ENCODE data around the gene OTOS. TPM values are rescaled to one million over a fixed set of nuclear protein-coding genes. Genes with fewer than 3 reads are reported as not detected.

OTOS gene
- total RNA-seq, 1 experiment from 2014 or later = not detected

DNA sequence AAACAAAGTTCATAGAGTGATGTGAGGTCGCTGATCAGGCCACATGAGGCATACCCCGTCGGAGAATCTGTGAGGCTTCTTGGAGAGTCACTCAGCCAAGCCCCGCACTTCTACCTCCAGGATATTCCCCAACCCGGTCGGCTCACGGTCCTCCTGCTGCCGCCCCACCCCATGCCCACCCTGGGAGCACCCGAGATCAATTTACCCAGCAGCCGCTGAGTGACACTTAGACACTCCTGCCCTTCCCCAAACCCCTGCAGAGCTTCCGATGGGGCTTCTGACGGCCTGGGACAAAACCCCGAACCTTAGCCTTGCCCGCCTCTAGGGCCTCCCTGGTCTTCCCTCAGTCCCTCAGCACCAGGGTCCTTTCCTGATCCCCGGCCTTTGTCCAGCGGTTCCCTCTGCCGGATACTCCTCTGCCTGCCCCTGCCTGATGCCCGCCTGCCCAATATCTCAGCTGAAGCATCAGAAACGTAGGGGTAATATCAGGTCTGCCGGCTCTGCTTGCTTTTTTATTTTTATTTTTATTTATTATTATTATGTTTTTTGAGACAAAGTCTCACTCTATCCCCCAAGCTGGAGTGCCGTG, 18.9 kb upstream of the OTOS start:
- intact Hi-C loops (cut with micrococcal nuclease) = loop anchor here (10.0 kb wide), 1 partner anchor 45 kb away; no protein-coding TSS in a partner anchor
- BruUV-seq (replicated peaks) = no TSS peak
- no peak overlapping the region for H3K27ac Mint-ChIP-seq (ENCODE audit: low read depth, unreplicated experiment)
- H3K27me3 Mint-ChIP-seq (ENCODE audit: insufficient read depth, unreplicated experiment) = peaks cover 45% of the 10 kb centered on the region
- no peaks in the 10 kb centered on the region for H3K36me3 Mint-ChIP-seq (ENCODE audit: insufficient read depth, unreplicated experiment)
- H3K9me3 Mint-ChIP-seq (ENCODE audit: unreplicated experiment) = no peaks in the 10 kb centered on the region
- CTCF ChIA-PET = interaction anchor here (0.8 kb wide), 1 partner anchor 15 kb away, joined by 5 read pairs; no protein-coding TSS in a partner anchor
- POLR2A ChIA-PET = interaction anchor here (0.6 kb wide), 1 partner anchor 108 kb away, joined by 3 read pairs; no protein-coding TSS in a partner anchor
- no peak overlapping the region for H3K4me3 Mint-ChIP-seq (ENCODE audit: unreplicated experiment)
- DNase-seq (ENCODE audit: unreplicated experiment) = no peak
- H3K4me1 Mint-ChIP-seq (ENCODE audit: insufficient read depth, unreplicated experiment) = no peaks in the 10 kb centered on the region
- TF ChIP-seq, protein P1, sequence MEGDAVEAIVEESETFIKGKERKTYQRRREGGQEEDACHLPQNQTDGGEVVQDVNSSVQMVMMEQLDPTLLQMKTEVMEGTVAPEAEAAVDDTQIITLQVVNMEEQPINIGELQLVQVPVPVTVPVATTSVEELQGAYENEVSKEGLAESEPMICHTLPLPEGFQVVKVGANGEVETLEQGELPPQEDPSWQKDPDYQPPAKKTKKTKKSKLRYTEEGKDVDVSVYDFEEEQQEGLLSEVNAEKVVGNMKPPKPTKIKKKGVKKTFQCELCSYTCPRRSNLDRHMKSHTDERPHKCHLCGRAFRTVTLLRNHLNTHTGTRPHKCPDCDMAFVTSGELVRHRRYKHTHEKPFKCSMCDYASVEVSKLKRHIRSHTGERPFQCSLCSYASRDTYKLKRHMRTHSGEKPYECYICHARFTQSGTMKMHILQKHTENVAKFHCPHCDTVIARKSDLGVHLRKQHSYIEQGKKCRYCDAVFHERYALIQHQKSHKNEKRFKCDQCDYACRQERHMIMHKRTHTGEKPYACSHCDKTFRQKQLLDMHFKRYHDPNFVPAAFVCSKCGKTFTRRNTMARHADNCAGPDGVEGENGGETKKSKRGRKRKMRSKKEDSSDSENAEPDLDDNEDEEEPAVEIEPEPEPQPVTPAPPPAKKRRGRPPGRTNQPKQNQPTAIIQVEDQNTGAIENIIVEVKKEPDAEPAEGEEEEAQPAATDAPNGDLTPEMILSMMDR (IDR thresholded peaks at IDR 0.05; ENCODE audit: unreplicated experiment) = no peak

DNA sequence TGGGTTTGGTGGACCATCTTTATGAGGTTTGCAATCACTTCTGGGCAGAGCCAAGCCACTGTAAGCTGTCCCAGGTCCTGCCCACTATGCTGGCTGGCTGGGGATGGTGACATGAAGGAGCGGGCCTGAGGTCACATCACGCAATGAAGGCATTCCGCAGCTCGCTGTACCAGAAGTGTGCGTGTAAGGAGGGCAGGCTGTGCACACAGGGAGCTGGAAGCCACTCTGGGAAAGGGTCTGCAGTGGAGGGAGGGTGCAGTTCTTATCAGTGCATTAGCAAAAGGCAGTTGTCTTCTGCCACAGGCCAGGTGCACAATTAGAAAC, 16.7 kb upstream of the OTOS start:
- DNase-seq (ENCODE audit: unreplicated experiment) = no peak
- no peaks in the 10 kb centered on the region for H3K36me3 Mint-ChIP-seq (ENCODE audit: insufficient read depth, unreplicated experiment)
- no peak overlapping the region for H3K27ac Mint-ChIP-seq (ENCODE audit: low read depth, unreplicated experiment)
- no TSS peak for BruUV-seq (replicated peaks)
- ChIA-PET POLR2A (no interaction called here), CTCF (interaction anchor here (1.5 kb wide), 1 partner anchor 136 kb away, joined by 5 read pairs; no protein-coding TSS in a partner anchor)
- no peaks in the 10 kb centered on the region for H3K4me1 Mint-ChIP-seq (ENCODE audit: insufficient read depth, unreplicated experiment)
- TF ChIP-seq, protein P1 (IDR thresholded peaks at IDR 0.05; ENCODE audit: unreplicated experiment) = no peak
- no peak overlapping the region for H3K4me3 Mint-ChIP-seq (ENCODE audit: unreplicated experiment)
- peaks cover 8% of the 10 kb centered on the region for H3K9me3 Mint-ChIP-seq (ENCODE audit: unreplicated experiment)
- intact Hi-C loops (cut with micrococcal nuclease) = loop anchor here (10.0 kb wide), 1 partner anchor 48 kb away; no protein-coding TSS in a partner anchor
- H3K27me3 Mint-ChIP-seq (ENCODE audit: insufficient read depth, unreplicated experiment) = peaks cover 50% of the 10 kb centered on the region

DNA sequence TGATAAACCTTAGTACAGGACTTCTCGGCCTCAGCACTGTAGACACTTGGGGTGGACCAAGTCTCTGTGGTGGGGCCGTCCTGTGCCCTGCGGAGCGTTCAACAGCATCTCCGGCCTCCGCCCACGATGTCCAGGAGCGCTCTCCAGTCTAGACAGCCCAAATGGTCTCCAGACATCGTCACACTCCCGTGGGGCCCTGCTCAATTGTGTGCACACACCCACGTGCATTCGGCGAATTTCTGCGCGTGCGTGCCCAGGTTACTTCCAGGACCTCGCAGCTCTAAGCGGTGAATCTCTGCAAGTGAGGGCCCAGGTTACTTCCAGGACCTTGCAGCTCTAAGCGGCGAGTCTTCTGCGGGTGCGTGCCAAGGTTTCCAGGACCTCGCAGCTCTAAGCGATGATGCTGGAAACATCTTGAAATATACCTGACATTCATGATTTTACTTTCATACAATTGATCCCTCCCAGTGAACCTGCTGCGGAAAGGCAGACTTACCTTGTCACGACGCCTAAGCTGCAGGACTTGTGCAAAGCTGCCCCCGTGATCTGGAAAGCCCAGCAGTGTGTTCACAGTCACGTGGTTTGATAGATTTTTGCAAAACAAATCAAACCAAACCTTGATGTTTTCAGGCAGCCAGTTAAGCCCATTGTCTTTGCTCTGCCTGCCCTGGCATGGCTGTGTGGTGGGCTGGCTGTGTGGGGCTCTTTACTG, 16.1 kb upstream of the OTOS start:
- no peak for DNase-seq (ENCODE audit: unreplicated experiment)
- POLR2A ChIA-PET = interaction anchor here (0.6 kb wide), 1 partner anchor 179 kb away, joined by 4 read pairs; no protein-coding TSS in a partner anchor
- H3K27ac Mint-ChIP-seq (ENCODE audit: low read depth, unreplicated experiment) = no peak overlapping the region
- CTCF ChIA-PET = interaction anchor here (1.5 kb wide), 1 partner anchor 135 kb away, joined by 5 read pairs; no protein-coding TSS in a partner anchor
- peaks cover 8% of the 10 kb centered on the region for H3K9me3 Mint-ChIP-seq (ENCODE audit: unreplicated experiment)
- intact Hi-C loops (cut with micrococcal nuclease) = loop anchor here (10.0 kb wide), 1 partner anchor 48 kb away; no protein-coding TSS in a partner anchor
- no peak overlapping the region for H3K4me3 Mint-ChIP-seq (ENCODE audit: unreplicated experiment)
- no peaks in the 10 kb centered on the region for H3K4me1 Mint-ChIP-seq (ENCODE audit: insufficient read depth, unreplicated experiment)
- H3K36me3 Mint-ChIP-seq (ENCODE audit: insufficient read depth, unreplicated experiment) = no peaks in the 10 kb centered on the region
- TF ChIP-seq, protein P1 (IDR thresholded peaks at IDR 0.05; ENCODE audit: unreplicated experiment) = no peak
- peaks cover 50% of the 10 kb centered on the region for H3K27me3 Mint-ChIP-seq (ENCODE audit: insufficient read depth, unreplicated experiment)
- BruUV-seq (replicated peaks) = no TSS peak

DNA sequence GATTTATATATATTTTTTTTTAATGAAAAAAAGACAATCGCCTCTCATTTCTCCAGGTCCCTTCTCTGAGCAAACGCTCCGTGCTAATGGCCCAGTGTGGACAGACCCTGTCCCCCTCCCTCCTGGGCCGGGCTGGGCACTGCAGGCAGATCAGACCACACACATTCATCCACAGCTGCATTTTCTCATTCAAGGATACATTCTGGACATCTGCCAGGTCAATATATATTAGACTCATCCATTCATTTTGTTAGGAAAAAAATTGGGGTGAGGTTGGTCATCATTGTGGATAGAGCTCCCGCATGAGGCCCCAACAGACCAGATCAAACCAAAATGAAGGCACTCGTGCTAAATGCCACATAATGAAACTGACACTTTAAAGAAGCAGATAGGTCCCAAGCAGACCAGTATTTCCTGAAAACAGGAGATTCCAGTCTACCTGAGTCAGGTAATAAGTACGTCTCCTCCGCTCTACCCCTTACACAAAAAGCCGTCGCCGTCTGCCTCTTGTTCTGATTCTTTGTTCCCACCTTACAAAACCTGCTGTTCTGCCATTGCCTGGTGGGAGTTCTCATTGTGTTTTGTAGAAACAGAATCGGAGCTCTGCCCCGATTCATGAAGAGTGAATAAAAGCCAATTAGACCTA, 15.4 kb upstream of the OTOS start:
- no peak overlapping the region for H3K27ac Mint-ChIP-seq (ENCODE audit: low read depth, unreplicated experiment)
- no peaks in the 10 kb centered on the region for H3K36me3 Mint-ChIP-seq (ENCODE audit: insufficient read depth, unreplicated experiment)
- BruUV-seq (replicated peaks) = no TSS peak
- H3K4me3 Mint-ChIP-seq (ENCODE audit: unreplicated experiment) = no peak overlapping the region
- H3K9me3 Mint-ChIP-seq (ENCODE audit: unreplicated experiment) = peaks cover 8% of the 10 kb centered on the region
- DNase-seq (ENCODE audit: unreplicated experiment) = no peak
- POLR2A ChIA-PET = interaction anchor here (0.6 kb wide), 1 partner anchor 179 kb away, joined by 4 read pairs; no protein-coding TSS in a partner anchor
- CTCF ChIA-PET = interaction anchor here (1.4 to 1.5 kb wide), 2 partner anchors 135 to 284 kb away, joined by 4 to 5 read pairs; no protein-coding TSS in a partner anchor
- intact Hi-C loops (cut with micrococcal nuclease) = loop anchor here (10.0 kb wide), 1 partner anchor 49 kb away; no protein-coding TSS in a partner anchor
- H3K27me3 Mint-ChIP-seq (ENCODE audit: insufficient read depth, unreplicated experiment) = peaks cover 46% of the 10 kb centered on the region
- TF ChIP-seq, protein P1 (IDR thresholded peaks at IDR 0.05; ENCODE audit: unreplicated experiment) = no peak
- no peaks in the 10 kb centered on the region for H3K4me1 Mint-ChIP-seq (ENCODE audit: insufficient read depth, unreplicated experiment)

Data from MCF 10A (cell line).